HepG2 (cell line): Measurements from ENCODE around the gene CNEP1R1.

ENCODE experiments used
- MEF2D ChIP-seq: sonication (generic); formaldehyde crosslinking; IDR thresholded peaks from 2 replicates; pipeline ENCODE4 v1.5.1; 2020; ENCODE audit warnings: mild to moderate bottlenecking, missing genetic modification reagents
- POLR2A ChIP-seq, 2 experiments: IDR thresholded peaks; 2 replicates each; pipeline ENCODE4 v1.6.1; 2011; ENCODE audit warnings: low read depth in 2 of 2, low read length in 2 of 2, mild to moderate bottlenecking in 1 of 2, moderate library complexity in 1 of 2; ENCODE audit not compliant: insufficient read depth in 1 of 2
- POLR2AphosphoS5 ChIP-seq: IDR thresholded peaks from 2 replicates; pipeline ENCODE4 v1.6.1; 2012; ENCODE audit warnings: low read depth, low read length
- ZMYM2 ChIP-seq: sonication (generic); formaldehyde crosslinking; IDR thresholded peaks from 2 replicates; pipeline ENCODE4 v1.8.0; 2022; ENCODE audit warnings: mild to moderate bottlenecking, missing genetic modification reagents
- ZNF749 ChIP-seq: sonication (generic); formaldehyde crosslinking; IDR thresholded peaks from 2 replicates; pipeline ENCODE4 v1.8.0; 2022; ENCODE audit warnings: mild to moderate bottlenecking, missing genetic modification reagents, moderate library complexity, borderline replicate concordance
- ZSCAN22 ChIP-seq: sonication (generic); formaldehyde crosslinking; IDR thresholded peaks from 2 replicates; pipeline ENCODE4 v1.4.0; 2020; ENCODE audit warnings: mild to moderate bottlenecking, missing genetic modification reagents
- TF ChIP-seq, protein P1 (sequence below): sonication (generic); formaldehyde crosslinking; IDR thresholded peaks from 2 replicates; pipeline ENCODE4 v1.5.0; 2020; ENCODE audit warnings: mild to moderate bottlenecking, missing genetic modification reagents, moderate library complexity
- TF ChIP-seq, protein P2 (sequence below): sonication (generic); formaldehyde crosslinking; IDR thresholded peaks from 2 replicates; pipeline ENCODE4 v1.5.0; 2020; ENCODE audit warnings: missing genetic modification reagents
- TF ChIP-seq, protein P3 (sequence below): IDR thresholded peaks from 2 replicates; pipeline ENCODE4 v1.6.1; 2016; ENCODE audit warnings: missing compliant biosample characterization, missing genetic modification reagents, borderline replicate concordance
- TF ChIP-seq, protein P4 (sequence below): sonication (generic); formaldehyde crosslinking; IDR thresholded peaks from 2 replicates; pipeline ENCODE4 v1.4.0; 2020; ENCODE audit warnings: mild to moderate bottlenecking, missing genetic modification reagents, borderline replicate concordance

DNA sequence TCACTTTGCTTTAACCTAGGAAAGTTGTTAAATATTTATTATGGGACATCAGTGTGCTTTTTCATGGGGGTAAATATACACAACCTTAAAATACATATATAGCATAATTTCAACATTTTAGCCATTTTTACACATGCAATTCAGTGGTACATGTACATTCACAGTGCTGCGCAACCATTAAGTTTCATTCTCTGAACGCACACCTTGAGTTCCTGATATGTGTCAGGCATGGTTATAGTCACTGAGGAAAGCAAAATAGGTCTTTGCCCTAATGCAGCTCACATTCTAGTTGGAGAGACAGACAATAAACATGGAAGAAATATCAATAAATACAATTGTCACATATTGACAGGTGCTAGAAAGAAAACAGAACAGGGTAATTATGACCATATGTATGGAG is 12.8 kb upstream of the CNEP1R1 start:
- TF ChIP-seq, protein P1, sequence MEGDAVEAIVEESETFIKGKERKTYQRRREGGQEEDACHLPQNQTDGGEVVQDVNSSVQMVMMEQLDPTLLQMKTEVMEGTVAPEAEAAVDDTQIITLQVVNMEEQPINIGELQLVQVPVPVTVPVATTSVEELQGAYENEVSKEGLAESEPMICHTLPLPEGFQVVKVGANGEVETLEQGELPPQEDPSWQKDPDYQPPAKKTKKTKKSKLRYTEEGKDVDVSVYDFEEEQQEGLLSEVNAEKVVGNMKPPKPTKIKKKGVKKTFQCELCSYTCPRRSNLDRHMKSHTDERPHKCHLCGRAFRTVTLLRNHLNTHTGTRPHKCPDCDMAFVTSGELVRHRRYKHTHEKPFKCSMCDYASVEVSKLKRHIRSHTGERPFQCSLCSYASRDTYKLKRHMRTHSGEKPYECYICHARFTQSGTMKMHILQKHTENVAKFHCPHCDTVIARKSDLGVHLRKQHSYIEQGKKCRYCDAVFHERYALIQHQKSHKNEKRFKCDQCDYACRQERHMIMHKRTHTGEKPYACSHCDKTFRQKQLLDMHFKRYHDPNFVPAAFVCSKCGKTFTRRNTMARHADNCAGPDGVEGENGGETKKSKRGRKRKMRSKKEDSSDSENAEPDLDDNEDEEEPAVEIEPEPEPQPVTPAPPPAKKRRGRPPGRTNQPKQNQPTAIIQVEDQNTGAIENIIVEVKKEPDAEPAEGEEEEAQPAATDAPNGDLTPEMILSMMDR = no peak
- TF ChIP-seq, protein P2, sequence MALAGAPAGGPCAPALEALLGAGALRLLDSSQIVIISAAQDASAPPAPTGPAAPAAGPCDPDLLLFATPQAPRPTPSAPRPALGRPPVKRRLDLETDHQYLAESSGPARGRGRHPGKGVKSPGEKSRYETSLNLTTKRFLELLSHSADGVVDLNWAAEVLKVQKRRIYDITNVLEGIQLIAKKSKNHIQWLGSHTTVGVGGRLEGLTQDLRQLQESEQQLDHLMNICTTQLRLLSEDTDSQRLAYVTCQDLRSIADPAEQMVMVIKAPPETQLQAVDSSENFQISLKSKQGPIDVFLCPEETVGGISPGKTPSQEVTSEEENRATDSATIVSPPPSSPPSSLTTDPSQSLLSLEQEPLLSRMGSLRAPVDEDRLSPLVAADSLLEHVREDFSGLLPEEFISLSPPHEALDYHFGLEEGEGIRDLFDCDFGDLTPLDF (CRISPR knock-in tag) = no peak
- no peak for TF ChIP-seq ZNF749
- TF ChIP-seq, protein P3, sequence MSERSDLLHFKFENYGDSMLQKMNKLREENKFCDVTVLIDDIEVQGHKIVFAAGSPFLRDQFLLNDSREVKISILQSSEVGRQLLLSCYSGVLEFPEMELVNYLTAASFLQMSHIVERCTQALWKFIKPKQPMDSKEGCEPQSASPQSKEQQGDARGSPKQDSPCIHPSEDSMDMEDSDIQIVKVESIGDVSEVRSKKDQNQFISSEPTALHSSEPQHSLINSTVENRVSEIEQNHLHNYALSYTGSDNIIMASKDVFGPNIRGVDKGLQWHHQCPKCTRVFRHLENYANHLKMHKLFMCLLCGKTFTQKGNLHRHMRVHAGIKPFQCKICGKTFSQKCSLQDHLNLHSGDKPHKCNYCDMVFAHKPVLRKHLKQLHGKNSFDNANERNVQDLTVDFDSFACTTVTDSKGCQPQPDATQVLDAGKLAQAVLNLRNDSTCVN (CRISPR knock-in tag) = no peak
- TF ChIP-seq MEF2D (CRISPR knock-in tag) = no peak
- TF ChIP-seq POLR2AphosphoS5 = no peak
- no peak for TF ChIP-seq ZMYM2 (CRISPR knock-in tag)
- no peak for TF ChIP-seq POLR2A (IDR thresholded peaks at IDR 0.05; ENCODE audit: insufficient read depth in 1 of 2, low read depth in 2 of 2, low read length in 2 of 2)
- TF ChIP-seq, protein P4, sequence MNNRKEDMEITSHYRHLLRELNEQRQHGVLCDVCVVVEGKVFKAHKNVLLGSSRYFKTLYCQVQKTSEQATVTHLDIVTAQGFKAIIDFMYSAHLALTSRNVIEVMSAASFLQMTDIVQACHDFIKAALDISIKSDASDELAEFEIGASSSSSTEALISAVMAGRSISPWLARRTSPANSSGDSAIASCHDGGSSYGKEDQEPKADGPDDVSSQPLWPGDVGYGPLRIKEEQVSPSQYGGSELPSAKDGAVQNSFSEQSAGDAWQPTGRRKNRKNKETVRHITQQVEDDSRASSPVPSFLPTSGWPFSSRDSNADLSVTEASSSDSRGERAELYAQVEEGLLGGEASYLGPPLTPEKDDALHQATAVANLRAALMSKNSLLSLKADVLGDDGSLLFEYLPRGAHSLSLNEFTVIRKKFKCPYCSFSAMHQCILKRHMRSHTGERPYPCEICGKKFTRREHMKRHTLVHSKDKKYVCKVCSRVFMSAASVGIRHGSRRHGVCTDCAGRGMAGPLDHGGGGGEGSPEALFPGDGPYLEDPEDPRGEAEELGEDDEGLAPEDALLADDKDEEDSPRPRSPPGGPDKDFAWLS (CRISPR knock-in tag) = no peak
- no peak for TF ChIP-seq ZSCAN22
